SK-N-MC (cell line): ENCODE results near the gene RNASE4.

Experiments
- DNase-seq: peaks from one replicate; pipeline ENCODE4 v3.0.0-alpha.2; 2011; ENCODE audit warnings: low read depth, low spot score
- H3K27ac ChIP-seq: fragments of 200-600 bp; sonication (generic); 2 replicates; pipeline ENCODE4 v1.5.1; 2016; ENCODE audit warnings: mixed run types
- H3K36me3 ChIP-seq: fragments of 200-600 bp; sonication (generic); 2 replicates; pipeline ENCODE4 v1.6.1; 2017; ENCODE audit warnings: antibody characterized with exemption, low read length, mixed read lengths; ENCODE audit not compliant: insufficient read depth
- H3K4me3 ChIP-seq: fragments of 200-600 bp; sonication (generic); 2 replicates; pipeline ENCODE4 v1.5.1; 2016
- H3K9ac ChIP-seq: fragments of 200-600 bp; sonication (generic); 2 replicates; pipeline ENCODE4 v1.8.0; 2017; ENCODE audit warnings: mixed run types, mixed read lengths; ENCODE audit not compliant: insufficient read length
- H3K9me3 ChIP-seq: fragments of 200-600 bp; sonication (generic); 2 replicates; pipeline ENCODE4 v1.6.1; 2017; ENCODE audit warnings: low read depth, mild to moderate bottlenecking, antibody characterized with exemption, low read length, moderate library complexity, mixed read lengths
- EZH2 ChIP-seq: fragments of 200-600 bp; sonication (generic); IDR thresholded peaks from one replicate; pipeline ENCODE4 v1.6.1; 2017; ENCODE audit warnings: antibody characterized with exemption
- FOXP2 ChIP-seq: optimal IDR thresholded peaks from 2 replicates; pipeline ENCODE3; 2011; ENCODE audit warnings: mild to moderate bottlenecking, moderate library complexity; ENCODE audit not compliant: insufficient read depth; ENCODE audit errors: extremely low read length, control extremely low read depth
- POLR2AphosphoS5 ChIP-seq: IDR thresholded peaks from 2 replicates; pipeline ENCODE4 v1.6.1; 2012; ENCODE audit warnings: mild to moderate bottlenecking, low read depth, low read length, borderline replicate concordance

RNASE4 gene

DNA sequence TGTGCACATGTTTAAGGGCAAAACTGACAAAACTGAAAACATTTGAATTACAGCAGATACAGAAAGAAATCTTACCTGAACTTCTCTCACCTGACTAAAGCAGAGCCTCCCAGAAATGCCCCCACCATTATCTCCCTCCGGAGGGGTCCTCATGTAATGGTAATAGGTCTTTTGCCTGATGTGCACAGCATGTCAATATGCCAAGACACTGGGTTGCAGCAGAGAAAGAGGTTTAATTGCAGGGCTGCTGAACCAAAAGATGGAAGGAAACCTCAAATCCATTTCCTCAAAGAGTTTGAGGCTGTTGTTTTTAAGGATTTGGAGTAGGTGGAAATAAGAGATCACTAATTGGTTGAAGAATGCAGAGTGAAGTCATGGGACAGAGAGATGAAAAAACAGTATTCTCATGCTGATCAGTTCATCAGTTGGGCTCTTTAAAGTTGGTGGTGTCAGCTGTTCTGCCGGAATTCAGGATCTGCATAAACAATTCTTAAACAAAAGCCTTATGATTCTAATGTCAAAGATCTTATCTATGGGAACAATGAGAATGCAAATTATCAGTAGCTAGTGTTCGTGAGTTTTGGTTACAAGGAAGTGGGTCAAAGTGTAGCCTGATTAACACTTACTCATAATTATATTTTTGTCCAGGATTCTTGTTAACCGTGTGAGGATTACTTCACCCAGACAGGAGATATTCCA, 22.4 kb downstream of the RNASE4 start:
- Histone ChIP-seq H3K4me3 (no peak overlapping the region), H3K36me3 (no peaks in the 10 kb centered on the region), H3K27ac (no peak overlapping the region), H3K9me3 (no peaks in the 10 kb centered on the region), H3K9ac (no peak overlapping the region)
- TF ChIP-seq POLR2AphosphoS5 = no peak
- no peak for DNase-seq

DNA sequence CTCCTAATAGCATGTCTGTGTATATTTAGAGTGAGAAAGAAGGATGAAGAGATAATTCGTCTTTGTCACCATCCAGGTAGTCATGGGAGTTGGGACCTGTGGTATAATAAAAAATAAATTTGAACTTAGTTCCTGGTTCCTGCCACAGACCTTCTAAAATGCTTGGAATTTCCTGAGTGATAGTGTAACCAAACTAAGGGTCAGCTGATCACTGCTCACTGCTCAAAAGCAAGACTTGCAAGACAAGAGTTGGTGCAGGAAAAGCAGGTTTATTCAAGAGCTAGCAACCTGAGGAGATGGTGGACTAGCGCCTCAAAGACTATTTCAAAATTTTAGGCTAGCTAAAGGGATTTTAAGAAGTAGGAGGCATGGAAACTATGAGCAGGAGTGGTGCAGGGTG, 23.3 kb downstream of the RNASE4 start:
- Histone ChIP-seq H3K9me3 (no peaks in the 10 kb centered on the region), H3K9ac (no peak overlapping the region), H3K4me3 (no peak overlapping the region), H3K36me3 (no peaks in the 10 kb centered on the region), H3K27ac (no peak overlapping the region)
- TF ChIP-seq POLR2AphosphoS5 (no peak), EZH2 (no peak), FOXP2 (no peak)
- no peak for DNase-seq

DNA sequence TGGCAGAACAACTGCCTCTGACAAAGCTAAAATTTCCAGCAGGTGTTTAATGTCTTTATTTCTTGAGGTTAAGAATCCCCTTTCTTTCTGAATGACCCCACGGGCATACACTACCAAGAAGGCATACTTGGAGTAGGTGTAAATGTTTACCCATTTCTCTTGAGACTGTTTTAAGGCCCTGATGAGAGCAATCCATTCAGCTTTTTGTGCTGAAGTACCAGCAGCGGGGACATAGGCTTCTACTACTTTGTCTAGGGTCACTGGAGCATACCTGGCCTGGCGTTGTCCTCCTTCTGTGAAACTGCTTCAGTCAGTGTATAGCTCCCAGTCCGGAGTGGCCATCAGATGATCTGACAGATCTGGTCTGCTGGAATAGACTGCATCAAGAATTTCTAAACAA, 26.9 kb downstream of the RNASE4 start:
- no peak for DNase-seq
- no peak overlapping the region for H3K4me3 ChIP-seq
- no peaks in the 10 kb centered on the region for H3K36me3 ChIP-seq
- H3K27ac ChIP-seq = no peak overlapping the region
- no peaks in the 10 kb centered on the region for H3K9me3 ChIP-seq
- H3K9ac ChIP-seq = no peak overlapping the region
- TF ChIP-seq EZH2 (no peak), POLR2AphosphoS5 (no peak), FOXP2 (no peak)

DNA sequence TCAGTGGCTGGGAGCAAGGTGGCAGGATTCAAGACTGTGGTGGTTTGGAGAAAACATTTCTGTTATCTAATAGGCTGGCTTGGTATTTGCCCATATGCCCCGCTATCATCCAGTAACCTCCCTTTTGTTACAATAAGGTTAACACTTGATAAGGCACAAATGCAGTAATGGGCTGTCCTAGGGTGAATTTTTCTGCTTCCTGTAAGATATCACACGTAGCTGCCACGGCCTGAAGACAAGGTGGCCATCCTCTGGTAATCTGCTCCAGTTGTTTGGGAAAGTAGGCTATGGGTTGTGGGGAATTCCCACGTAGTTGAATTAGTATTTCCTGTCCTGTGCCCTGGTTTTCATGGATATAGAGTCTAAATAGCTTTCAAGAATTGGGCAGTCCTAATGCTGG, 27.3 kb downstream of the RNASE4 start:
- no peak for TF ChIP-seq FOXP2
- no peak for TF ChIP-seq EZH2
- TF ChIP-seq POLR2AphosphoS5 = no peak
- Histone ChIP-seq H3K9ac (no peak overlapping the region), H3K4me3 (no peak overlapping the region), H3K36me3 (no peaks in the 10 kb centered on the region), H3K27ac (no peak overlapping the region), H3K9me3 (no peaks in the 10 kb centered on the region)
- no peak for DNase-seq

DNA sequence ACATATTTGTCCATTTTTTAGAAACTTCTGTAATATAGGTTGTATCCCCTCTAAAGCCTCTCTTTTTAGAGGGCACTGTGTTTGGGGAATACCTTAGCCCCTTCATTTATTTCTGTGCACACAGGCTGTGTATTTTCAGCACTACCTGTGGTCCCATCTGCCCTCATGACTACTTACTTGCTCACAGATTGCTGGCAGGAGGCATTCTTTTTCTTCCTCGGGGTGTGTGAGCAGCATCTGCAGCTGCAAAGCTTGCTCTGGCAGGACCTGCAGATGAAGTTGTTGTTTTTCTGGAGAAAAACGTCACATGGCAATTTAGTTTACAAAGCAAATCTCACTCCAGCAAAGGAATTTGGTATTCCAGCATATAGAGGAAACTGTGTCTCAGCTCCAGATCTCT, 28.5 kb downstream of the RNASE4 start:
- H3K4me3 ChIP-seq = no peak overlapping the region
- H3K27ac ChIP-seq = no peak overlapping the region
- H3K9ac ChIP-seq = no peak overlapping the region
- no peak for TF ChIP-seq EZH2
- TF ChIP-seq FOXP2 = no peak
- no peak for TF ChIP-seq POLR2AphosphoS5
- no peaks in the 10 kb centered on the region for H3K36me3 ChIP-seq
- H3K9me3 ChIP-seq = no peaks in the 10 kb centered on the region
- DNase-seq = no peak

DNA sequence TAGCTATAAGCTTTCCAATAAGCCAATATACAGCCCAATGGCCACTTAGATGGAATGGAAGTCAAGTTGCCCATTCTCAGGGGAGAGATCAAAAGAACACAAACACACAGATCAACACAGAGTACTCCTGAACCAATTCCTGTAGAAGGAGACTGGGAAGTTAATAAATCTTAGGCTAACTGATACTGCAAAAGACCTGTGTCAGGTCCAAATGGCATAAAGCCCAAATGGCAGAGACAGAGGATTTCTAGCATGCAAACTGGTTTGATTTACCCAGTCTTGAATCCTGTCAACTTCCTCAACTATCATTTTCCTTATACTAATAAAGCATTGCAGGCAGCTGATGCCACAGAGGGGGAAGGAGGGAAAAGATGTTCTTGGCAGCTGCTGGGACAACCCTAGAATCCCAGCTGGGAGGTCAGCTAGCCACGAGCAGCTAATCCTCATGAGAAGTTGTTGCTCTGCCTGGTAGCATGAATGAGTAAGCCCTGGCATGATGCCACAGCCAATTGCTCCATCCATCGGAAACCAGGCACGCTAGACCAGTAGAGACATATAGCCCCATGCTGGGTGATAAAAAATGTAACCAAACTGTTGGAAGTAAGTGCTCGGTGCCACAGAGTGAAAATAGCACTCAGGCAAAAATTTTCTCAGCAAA, 30.4 kb downstream of the RNASE4 start:
- Histone ChIP-seq H3K9ac (no peak overlapping the region), H3K9me3 (no peaks in the 10 kb centered on the region), H3K27ac (no peak overlapping the region), H3K4me3 (no peak overlapping the region), H3K36me3 (no peaks in the 10 kb centered on the region)
- TF ChIP-seq POLR2AphosphoS5 (no peak), EZH2 (no peak), FOXP2 (no peak)
- DNase-seq = no peak

DNA sequence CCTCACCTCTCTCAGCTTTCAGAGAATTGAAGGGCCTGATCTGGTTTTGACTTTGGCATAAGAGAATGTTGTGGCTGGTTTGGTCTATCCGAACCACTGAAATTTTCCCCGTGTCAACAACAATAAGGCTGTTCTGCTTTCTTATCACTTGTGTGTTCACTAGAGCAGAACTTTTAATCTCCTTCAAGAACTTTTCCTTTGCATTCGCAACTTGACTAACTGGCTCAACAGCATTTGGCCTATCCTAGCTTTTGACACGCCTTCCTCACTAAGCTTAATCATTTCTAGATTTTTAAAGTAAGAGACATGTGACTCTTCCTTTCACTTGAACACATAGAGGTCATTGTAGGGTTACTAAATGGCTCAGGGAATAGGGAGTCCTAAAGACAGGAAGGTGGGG, 35.4 kb downstream of the RNASE4 start:
- Histone ChIP-seq H3K4me3 (no peak overlapping the region), H3K27ac (no peak overlapping the region), H3K36me3 (no peaks in the 10 kb centered on the region), H3K9me3 (no peaks in the 10 kb centered on the region), H3K9ac (no peak overlapping the region)
- DNase-seq = no peak
- TF ChIP-seq POLR2AphosphoS5 (no peak), FOXP2 (no peak), EZH2 (no peak)

DNA sequence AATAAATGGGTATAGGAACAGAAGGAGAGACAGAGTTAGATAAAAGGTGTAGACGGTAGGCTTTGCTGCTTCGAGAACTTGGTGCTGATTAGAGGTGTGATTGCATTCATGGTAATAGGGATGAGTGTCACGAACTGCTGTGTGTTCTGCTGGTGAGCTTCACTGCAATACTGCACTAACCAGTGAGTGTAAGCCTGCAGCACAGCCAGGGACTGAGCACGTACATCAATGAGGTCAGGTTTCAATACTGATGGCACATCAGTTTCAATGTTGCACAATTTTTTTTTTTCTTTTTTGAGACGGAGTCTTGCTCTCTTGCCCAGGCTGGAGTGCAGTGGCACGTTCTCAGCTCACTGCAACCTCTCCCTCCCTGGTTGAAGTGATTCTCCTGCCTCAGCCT, 36.4 kb downstream of the RNASE4 start:
- H3K27ac ChIP-seq = no peak overlapping the region
- H3K4me3 ChIP-seq = no peak overlapping the region
- no peak overlapping the region for H3K9ac ChIP-seq
- no peaks in the 10 kb centered on the region for H3K36me3 ChIP-seq
- no peak for DNase-seq
- no peaks in the 10 kb centered on the region for H3K9me3 ChIP-seq
- no peak for TF ChIP-seq EZH2
- no peak for TF ChIP-seq POLR2AphosphoS5
- no peak for TF ChIP-seq FOXP2

DNA sequence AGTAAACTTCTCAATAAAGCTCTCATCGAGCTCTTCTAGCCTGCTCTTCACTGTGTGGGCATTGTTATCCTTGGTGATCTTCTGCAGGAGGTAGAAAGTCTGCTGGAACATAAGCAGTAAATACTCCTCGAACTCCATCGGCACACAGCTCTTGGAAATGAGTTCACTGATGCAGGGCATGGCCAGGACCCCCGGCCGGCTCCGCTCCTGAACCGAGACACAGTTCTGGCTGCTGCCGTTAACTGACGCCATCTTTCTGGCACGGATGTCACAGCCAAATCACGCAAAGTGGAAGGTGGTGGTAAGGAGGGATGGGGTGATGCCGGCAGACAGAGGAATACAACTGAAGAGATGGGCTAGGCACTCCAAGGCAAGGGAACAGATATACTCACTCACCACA, 37.7 kb downstream of the RNASE4 start:
- TF ChIP-seq FOXP2 = no peak
- TF ChIP-seq POLR2AphosphoS5 = no peak
- Histone ChIP-seq H3K9ac (no peak overlapping the region), H3K36me3 (no peaks in the 10 kb centered on the region), H3K27ac (no peak overlapping the region), H3K4me3 (no peak overlapping the region), H3K9me3 (no peaks in the 10 kb centered on the region)
- DNase-seq = no peak
